SH-SY5Y (cell line): ENCODE results near the gene SLC9A6.

Source experiments
- GATA2 ChIP-seq: IDR thresholded peaks from 2 replicates; pipeline ENCODE4 v1.6.1; 2011; ENCODE audit warnings: mild to moderate bottlenecking, low read depth, low read length
- GATA3 ChIP-seq: IDR thresholded peaks from 2 replicates; pipeline ENCODE4 v1.6.1; 2011; ENCODE audit warnings: low read depth, mild to moderate bottlenecking, low read length, moderate library complexity

GRCh38 chrX:136065044-136065671 lies 79.9 kb downstream of the SLC9A6 start:
- TF ChIP-seq GATA2 (no peak), GATA3 (no peak)
